ENCODE data around the gene TPH1.

Gene TPH1

DNA sequence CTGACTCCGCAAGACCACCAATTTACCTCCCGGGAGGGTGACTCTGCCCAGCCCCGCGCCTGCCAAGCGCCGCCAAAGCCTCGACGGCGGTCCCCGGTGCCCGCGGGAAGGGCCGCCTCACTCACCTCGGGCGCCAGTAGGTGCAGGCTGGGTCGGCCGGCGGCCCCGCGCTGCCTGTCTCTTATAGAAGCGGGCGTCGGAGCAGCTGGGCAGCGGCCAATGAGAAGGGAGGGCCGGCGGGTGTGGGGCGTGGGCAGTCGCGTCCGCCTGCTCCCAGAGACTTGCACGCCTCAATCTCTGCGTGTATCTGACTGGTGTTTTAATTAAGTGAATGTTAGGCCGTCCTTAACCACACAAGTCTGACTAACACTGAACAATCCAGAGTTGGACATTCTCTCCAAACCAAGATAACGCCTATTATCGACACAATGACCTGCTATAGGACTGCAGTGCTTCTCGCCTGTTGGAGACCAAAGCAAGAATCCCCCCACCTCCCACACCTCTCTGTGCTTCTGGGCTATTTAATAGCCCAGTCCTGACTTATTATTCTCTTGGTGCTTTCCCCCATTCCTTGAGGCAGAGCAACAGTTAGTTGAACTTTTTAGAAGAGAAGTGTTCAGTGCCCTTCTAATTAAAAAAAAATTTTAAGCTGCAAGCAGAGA, at the start of gene TPH1:
TSS of gene TPH1 (minus strand) at position 154 of the 662 bp plus-strand sequence. CDS start 5,507 bp downstream, outside the sequence.
- no peak for DNase-seq (ENCODE audit: low read depth)

DNA sequence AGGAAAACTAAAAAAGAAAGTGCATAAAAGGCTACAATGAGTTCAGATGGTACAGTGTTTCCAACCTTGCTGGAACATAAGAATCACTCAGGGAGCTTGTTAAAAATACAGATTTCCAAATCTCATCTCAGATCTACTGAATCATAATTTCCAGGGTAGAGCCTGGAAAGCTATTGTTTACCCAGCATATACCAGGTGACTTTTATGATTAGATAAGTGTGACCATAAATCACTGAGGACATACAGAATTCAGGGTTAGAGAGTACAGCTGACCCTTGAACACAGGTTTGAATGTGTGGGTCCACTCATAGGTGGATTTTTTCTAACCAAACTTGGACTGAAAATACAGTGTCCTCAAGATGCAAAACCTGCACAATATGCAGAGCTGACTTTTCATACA, 47.9 kb upstream of the TPH1 start:
- DNase-seq (ENCODE audit: low read depth), result no peak

DNA sequence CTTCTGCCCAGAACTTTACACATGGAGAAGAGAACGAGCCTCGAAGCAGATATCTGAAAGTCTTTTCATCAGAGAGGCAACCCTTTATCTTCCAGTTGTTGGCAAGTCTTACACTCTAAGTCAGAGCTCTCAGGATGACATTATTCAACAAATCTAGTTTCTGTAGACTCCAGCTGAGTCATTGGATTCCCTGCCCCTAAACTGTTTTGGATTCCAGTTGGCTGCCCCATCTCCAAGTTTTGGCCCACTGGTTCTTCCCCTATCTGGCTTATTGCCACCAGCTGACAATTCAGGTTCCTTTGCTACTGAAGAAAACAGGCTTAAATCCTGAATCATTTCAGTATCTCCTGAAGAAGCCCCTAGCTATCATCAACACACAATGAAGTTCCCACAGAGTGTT, 45.7 kb upstream of the TPH1 start:
- DNase-seq (ENCODE audit: low read depth), result no peak

GRCh38 chr11:18088966-18089365, 42.9 kb upstream of the TPH1 start:
- DNase-seq (ENCODE audit: low read depth), result no peak

- no peak for DNase-seq (ENCODE audit: low read depth)
These were observed 42.3 kb upstream of the TPH1 start for GRCh38 chr11:18088366-18088765.

DNA sequence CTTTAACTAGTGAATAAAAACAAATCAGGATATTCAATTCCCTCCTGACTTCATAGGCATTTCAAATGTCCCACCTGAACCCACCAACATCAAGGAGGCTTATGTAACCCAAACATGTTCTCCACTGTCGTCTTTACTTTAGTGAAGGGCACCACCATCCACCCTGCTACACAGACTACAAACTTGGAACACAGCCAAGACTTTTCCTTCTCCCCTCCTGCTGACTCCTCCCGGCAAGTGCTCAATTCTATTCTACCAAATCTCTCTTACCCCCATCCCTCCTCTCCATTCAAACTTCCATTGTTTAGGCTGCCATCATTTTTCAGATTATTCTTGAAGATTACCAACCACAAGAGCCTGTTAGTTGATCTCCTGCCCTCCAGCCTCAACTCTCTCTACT, 35.5 kb upstream of the TPH1 start:
- no peak for DNase-seq (ENCODE audit: low read depth)

DNA sequence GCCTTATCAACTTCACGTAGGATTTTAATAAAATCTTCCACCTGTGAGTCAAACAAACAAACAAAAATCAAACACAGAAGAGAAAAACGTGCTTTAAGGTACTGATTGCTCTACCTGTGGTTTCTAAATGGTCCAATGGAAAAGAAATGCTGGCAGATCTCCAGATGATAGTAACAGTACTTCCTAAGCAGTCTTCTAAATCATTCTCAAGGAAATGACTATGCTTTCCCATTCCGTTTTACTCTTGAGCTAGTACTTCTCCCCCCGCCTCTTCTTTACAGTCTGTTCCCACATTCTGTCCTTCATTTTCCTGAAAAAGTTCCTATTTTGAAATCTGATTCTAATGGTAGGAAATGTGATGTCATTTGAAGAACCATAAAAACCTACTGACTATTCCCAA, 34.4 kb upstream of the TPH1 start:
- no peak for DNase-seq (ENCODE audit: low read depth)

- DNase-seq (ENCODE audit: low read depth), result no peak
These were observed 32.8 kb upstream of the TPH1 start for GRCh38 chr11:18078909-18079308.

GRCh38 chr11:18075444-18075843, 29.4 kb upstream of the TPH1 start:
- no peak for DNase-seq (ENCODE audit: low read depth)

GRCh38 chr11:18071098-18071705, 25.1 kb upstream of the TPH1 start:
- no peak for DNase-seq (ENCODE audit: low read depth)

- no peak for DNase-seq (ENCODE audit: low read depth)
These were observed 21.3 kb upstream of the TPH1 start for GRCh38 chr11:18067372-18067771.

GRCh38 chr11:18066626-18067025, 20.6 kb upstream of the TPH1 start:
- DNase-seq (ENCODE audit: low read depth), result no peak

DNA sequence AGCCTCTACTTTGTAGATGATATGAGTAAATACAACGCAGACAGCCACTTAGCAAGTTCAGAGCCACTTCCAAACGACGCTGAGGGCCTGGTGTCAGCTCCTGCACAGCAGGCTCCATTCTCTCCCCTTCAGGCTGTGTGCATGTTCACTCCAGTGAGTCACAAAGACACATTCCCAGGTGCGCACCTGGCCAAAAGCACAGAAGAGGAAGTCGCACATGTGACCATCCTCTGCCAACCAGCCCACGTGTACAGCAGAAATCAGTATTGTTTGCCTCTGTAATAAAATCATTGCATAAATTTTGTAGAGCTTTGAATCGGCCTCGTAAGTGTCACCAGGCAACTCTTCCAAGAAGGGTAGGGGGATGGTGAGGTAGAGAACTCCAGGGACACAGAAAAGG, 19.5 kb upstream of the TPH1 start:
- DNase-seq (ENCODE audit: low read depth), result no peak

DNA sequence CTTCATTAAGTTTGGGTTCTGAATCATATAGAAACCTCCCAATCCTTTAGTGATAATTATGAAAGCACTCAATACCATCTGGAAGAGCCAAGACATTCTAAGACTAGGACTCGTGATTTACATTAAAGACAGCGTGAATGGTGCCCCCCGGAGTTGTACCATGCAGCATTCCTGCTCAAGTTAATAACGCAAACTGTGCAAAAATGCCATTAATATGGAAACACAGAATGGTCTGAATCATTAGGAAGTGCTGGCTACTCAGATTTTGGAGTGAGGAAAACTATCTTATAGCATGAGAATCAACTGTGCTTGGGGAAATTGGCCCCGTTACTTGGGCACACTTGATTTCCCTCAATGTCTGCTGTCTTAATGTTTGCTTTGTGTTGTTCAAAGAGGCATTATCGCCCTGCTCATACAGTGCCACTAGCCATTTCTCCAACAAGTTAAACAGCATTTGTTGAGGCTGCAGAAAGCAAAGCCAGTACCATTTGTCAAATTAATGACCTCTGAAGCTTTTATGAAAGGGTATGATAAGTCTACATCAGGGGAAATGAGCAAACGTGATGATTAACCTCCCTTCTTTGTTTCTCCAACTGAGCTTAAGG, 18.5 kb upstream of the TPH1 start:
- DNase-seq (ENCODE audit: low read depth), result no peak

GRCh38 chr11:18063862-18064434, 17.9 kb upstream of the TPH1 start:
- no peak for DNase-seq (ENCODE audit: low read depth)

DNA sequence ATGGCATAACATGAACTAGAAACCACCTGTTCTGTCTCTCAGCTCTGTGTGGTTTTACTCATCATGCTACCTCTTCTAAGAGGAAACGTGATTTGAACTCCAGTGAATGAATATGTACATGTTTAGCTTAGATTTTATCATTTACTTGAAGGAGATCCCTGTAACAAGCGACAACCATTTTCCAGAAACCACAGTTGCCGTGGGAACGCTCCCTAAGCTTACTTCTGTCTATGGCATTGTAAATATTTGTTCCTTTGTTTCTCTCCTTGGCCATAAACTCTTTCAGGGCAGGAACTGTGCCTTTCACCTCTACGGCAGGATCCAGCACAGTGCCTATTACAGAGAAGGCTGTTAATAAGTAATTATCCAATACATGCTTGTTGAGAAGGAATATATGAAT, 17.1 kb upstream of the TPH1 start:
- DNase-seq (ENCODE audit: low read depth), result no peak

DNA sequence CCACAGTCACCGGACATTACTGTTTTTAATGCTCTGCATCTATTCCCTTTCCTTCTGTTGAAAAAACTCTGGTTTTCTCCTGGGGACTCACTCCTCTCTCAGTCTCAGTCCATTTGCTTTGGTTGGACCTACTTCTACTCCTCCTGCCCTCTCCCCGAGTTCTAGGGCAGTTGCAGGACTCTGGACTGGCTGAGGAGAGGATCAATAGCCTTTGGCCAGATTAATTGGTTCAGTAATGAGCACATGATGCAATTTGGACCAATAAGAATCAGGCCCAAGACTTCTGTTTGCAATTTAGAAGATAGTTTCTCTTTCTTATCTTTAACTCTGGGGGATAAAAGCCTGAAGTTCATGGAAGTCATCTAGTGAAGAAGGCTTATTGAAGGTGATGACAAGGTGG, 15.3 kb upstream of the TPH1 start:
- DNase-seq (ENCODE audit: low read depth), result no peak

GRCh38 chr11:18056561-18057181, 10.6 kb upstream of the TPH1 start:
- no peak for DNase-seq (ENCODE audit: low read depth)

- no peak for DNase-seq (ENCODE audit: low read depth)
These were observed 8.5 kb upstream of the TPH1 start for GRCh38 chr11:18054511-18055103.

DNA sequence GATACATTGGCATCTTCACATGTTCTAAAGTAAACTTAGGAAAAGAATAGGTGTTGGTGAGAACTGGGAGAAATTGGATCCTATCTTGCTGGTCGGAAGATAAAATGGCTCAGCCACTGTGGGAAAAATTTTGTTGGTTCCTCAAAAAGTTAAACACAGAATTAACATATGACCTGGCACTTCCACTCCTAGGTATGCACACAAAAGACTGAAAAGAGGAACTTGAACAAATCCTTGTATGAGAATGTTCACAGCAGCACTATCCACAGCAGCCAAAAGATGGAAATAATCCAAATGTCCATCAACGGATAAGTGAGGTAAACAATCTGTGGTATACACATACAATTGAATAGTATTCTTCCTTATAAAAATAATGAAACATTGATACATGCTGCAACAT, 4.8 kb upstream of the TPH1 start:
- DNase-seq (ENCODE audit: low read depth), result no peak

GRCh38 chr11:18036456-18036855, 9.6 kb downstream of the TPH1 start:
- DNase-seq (ENCODE audit: low read depth), result no peak

GRCh38 chr11:18027475-18027874, 18.6 kb downstream of the TPH1 start:
- DNase-seq (ENCODE audit: low read depth), result no peak

GRCh38 chr11:18022419-18022818, 23.6 kb downstream of the TPH1 start:
- no peak for DNase-seq (ENCODE audit: low read depth)
